Gastroesophageal sphincter (tissue), 4 donors: ENCODE measurements around the gene JAKMIP2. TPM values are rescaled to one million over a fixed set of nuclear protein-coding genes. Genes with fewer than 3 reads are reported as not detected.

Experiments used
- ATAC-seq: fragments of 150-250 bp; one replicate; pipeline ENCODE4 v1.9.1; 2016; ENCODE audit warnings: mild to moderate bottlenecking, moderate library complexity
- H3K27ac ChIP-seq, 4 donors: fragments of 200-600 bp; sonication (generic) in 3 of 4; 1 replicate in 3 of 4; 2 replicates in 1 of 4; pipeline ENCODE4 v1.5.1; 2016 to 2019
- H3K27me3 ChIP-seq: fragments of 200-600 bp; sonication (generic); one replicate; pipeline ENCODE4 v1.5.1; 2019
- H3K36me3 ChIP-seq, 2 donors: fragments of 200-600 bp; sonication (generic); one replicate each; pipeline ENCODE4 v1.5.1; 2019; ENCODE audit warnings: control low read depth in 1 of 2
- H3K4me1 ChIP-seq, 3 donors: fragments of 200-600 bp; sonication (generic); 1 replicate in 2 of 3; 2 replicates in 1 of 3; pipeline ENCODE4 v1.5.1; 2016 to 2019; ENCODE audit warnings: control low read depth in 2 of 3
- H3K4me3 ChIP-seq, 2 donors: fragments of 200-600 bp; sonication (generic); one replicate each; pipeline ENCODE4 v1.5.1; 2019; ENCODE audit warnings: mild to moderate bottlenecking in 1 of 2, moderate library complexity in 1 of 2
- H3K9me3 ChIP-seq, 3 donors: fragments of 200-600 bp; sonication (generic); one replicate each; pipeline ENCODE4 v1.5.1; 2017 to 2019; ENCODE audit warnings: control low read depth in 2 of 3
- CTCF ChIP-seq, 4 experiments: fragments of 200-600 bp in 2 of 4; fragments of 450-650 bp in 2 of 4; sonication (generic) in 1 of 4; IDR thresholded peaks; one replicate each; pipeline ENCODE4 v1.5.1; 2017 to 2019; ENCODE audit warnings: antibody characterized with exemption in 4 of 4, mild to moderate bottlenecking in 2 of 4, moderate library complexity in 2 of 4
- EP300 ChIP-seq: sonication (generic); formaldehyde crosslinking; IDR thresholded peaks from one replicate; pipeline ENCODE4 v1.6.1; 2017; ENCODE audit warnings: antibody characterized with exemption, mild to moderate bottlenecking
- POLR2A ChIP-seq, 2 donors: fragments of 450-650 bp; IDR thresholded peaks; one replicate each; pipeline ENCODE4 v1.6.1; 2017; ENCODE audit warnings: antibody characterized with exemption in 2 of 2, mild to moderate bottlenecking in 2 of 2, moderate library complexity in 1 of 2
- POLR2AphosphoS5 ChIP-seq: sonication (generic); formaldehyde crosslinking; IDR thresholded peaks from one replicate; pipeline ENCODE4 v1.6.1; 2017; ENCODE audit warnings: antibody characterized with exemption
- WGBS, 2 donors: methylation state at CpG; one replicate each; pipeline ENCODE4 v1.1.5; 2018; ENCODE audit warnings: low coverage in 1 of 2; 5-methylcytosine and 5-hydroxymethylcytosine counted together
- total RNA-seq, 4 donors: library from RNA; depleted of rRNA; stranded (reverse); fragments of >200 nt; gene quantifications; one replicate each; pipeline ENCODE4 v1.1.0, GENCODE V29; 2016

Gene JAKMIP2
- total RNA-seq, 4 donors from 2014 or later, result 0.62 to 2.3 (median 0.79) TPM

- whole genome bisulfite sequencing, 2 donors, result 100% methylated on average over 1 of the region's 1 CpG; no CpG with 5 or more reads in 1 of the 2 donors
- no peak for TF ChIP-seq POLR2A (IDR thresholded peaks at IDR 0.05)
- TF ChIP-seq EP300, result no peak
- TF ChIP-seq CTCF (IDR thresholded peaks at IDR 0.05), result no peak
- TF ChIP-seq POLR2AphosphoS5, result no peak
- Histone ChIP-seq H3K9me3 (no peaks in the 10 kb centered on the region), H3K27me3 (no peaks in the 10 kb centered on the region), H3K27ac (no peak overlapping the region), H3K36me3 (no peaks in the 10 kb centered on the region), H3K4me1 (peaks cover 0 to 11% (median 0%) of the 10 kb centered on the region in 3 donors), H3K4me3 (no peak overlapping the region)
- ATAC-seq, result no peak
Measured at GRCh38 chr5:147538236-147538635, 244.3 kb downstream of the JAKMIP2 start.

Other genes with a start within 250 kb of the JAKMIP2 start
- not detected for gene SPINK1, start 48.9 kb upstream of the JAKMIP2 start, total RNA-seq
- gene SCGB3A2, start 96.0 kb upstream of the JAKMIP2 start, total RNA-seq, result not detected
- not detected for gene C5orf46, start 123.8 kb upstream of the JAKMIP2 start, total RNA-seq